HG02981 (cell line): Measurements from ENCODE around the gene GBA2.

Experiments used
- ATAC-seq: cut with Tn5 transposase; IDR thresholded peaks from one replicate; pipeline ENCODE4 v1.9.1; 2021; ENCODE audit warnings: mild to moderate bottlenecking, moderate library complexity; ENCODE audit not compliant: unreplicated experiment

Gene GBA2

GRCh38 chr9:35740243-35740642 lies 8.8 kb downstream of the GBA2 start:
- ATAC-seq: no peak

- no peak for ATAC-seq
Observed at GRCh38 chr9:35738924-35739323, 10.1 kb downstream of the GBA2 start.

GRCh38 chr9:35738186-35738585 lies 10.8 kb downstream of the GBA2 start:
- no peak for ATAC-seq

GRCh38 chr9:35737143-35737542 lies 11.9 kb downstream of the GBA2 start:
- ATAC-seq: no peak

GRCh38 chr9:35736201-35736633 lies 12.8 kb downstream of the GBA2 start:
- ATAC-seq: no peak

GRCh38 chr9:35734096-35734495 lies 14.9 kb downstream of the GBA2 start:
- ATAC-seq: no peak

GRCh38 chr9:35732800-35733541 lies 16.1 kb downstream of the GBA2 start:
- ATAC-seq: no peak

- ATAC-seq: peak; percentile 76
Observed at GRCh38 chr9:35732185-35732799, 16.7 kb downstream of the GBA2 start, which contains the start of the genes CREB3 and TLN1. CREB3 (plus strand) TSS chr9:35732666; CDS start chr9:35732773, 107 bp downstream. TLN1 (minus strand) TSS chr9:35732195; CDS start chr9:35725694, 6,501 bp downstream.

- ATAC-seq: no peak
Observed at GRCh38 chr9:35731415-35732184, 17.4 kb downstream of the GBA2 start.

GRCh38 chr9:35730486-35730854 lies 18.6 kb downstream of the GBA2 start:
- ATAC-seq: no peak

GRCh38 chr9:35729700-35730485 lies 19.1 kb downstream of the GBA2 start:
- ATAC-seq: no peak

GRCh38 chr9:35729101-35729500 lies 19.9 kb downstream of the GBA2 start:
- ATAC-seq: no peak

GRCh38 chr9:35728041-35728971 lies 20.7 kb downstream of the GBA2 start:
- no peak for ATAC-seq

- no peak for ATAC-seq
Observed at GRCh38 chr9:35727676-35728040, 21.4 kb downstream of the GBA2 start.

- ATAC-seq: no peak
Observed at GRCh38 chr9:35726931-35727330, 22.1 kb downstream of the GBA2 start.

- ATAC-seq: no peak
Observed at GRCh38 chr9:35725362-35725761, 23.7 kb downstream of the GBA2 start.

- no peak for ATAC-seq
Observed at GRCh38 chr9:35723908-35724307, 25.1 kb downstream of the GBA2 start.

- ATAC-seq: no peak
Observed at GRCh38 chr9:35723426-35723825, 25.6 kb downstream of the GBA2 start.

- no peak for ATAC-seq
Observed at GRCh38 chr9:35719546-35719945, 29.5 kb downstream of the GBA2 start.
